HG02981 (cell line): ENCODE data around the gene UBR1.
"Not testable (repeated sequence)": the region's sequence is repeated elsewhere in the genome, so short reads cannot be mapped to it uniquely, and the experiment has no call there.

ENCODE experiments used
- ATAC-seq: cut with Tn5 transposase; IDR thresholded peaks from one replicate; pipeline ENCODE4 v1.9.1; 2021; ENCODE audit warnings: mild to moderate bottlenecking, moderate library complexity; ENCODE audit not compliant: unreplicated experiment

Gene UBR1

DNA sequence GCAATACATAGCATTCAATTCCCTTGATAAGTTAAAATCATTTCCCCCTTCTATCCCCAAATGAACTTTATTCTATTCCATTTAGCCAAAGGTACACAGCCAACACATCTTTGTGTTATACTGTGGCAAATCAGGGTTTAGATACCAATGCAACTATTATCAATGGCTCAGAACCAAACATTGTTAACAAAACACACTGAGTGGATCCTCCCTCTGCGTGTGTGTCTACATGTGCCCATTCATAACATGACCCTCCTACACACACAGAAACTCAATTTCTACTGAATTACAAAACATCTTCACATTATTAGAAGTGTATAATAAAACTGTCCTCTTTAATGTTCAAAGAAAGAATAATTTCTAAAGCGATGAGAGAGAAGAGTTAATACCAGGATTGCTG lies 186.5 kb downstream of the UBR1 start:
- ATAC-seq: no peak

DNA sequence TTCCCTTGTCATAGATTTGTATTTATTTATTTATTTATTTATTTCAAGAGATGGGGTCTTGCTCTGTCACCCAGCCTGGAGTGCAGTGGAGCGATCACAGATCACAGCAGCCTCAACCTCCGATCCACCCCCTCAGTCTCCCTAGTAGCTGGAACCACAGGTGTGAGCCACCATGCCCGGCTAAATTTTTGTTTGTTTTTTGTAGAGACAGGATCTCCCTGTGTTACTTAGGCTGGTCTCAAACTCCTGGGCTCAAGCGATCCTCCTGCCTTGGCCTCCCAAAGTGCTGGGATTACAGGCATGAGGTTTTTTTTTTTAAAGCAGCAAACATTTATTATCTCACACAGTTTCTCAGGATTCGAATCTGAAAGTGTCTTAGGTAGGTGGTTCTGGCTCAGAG lies 187.8 kb downstream of the UBR1 start:
- ATAC-seq: no peak

DNA sequence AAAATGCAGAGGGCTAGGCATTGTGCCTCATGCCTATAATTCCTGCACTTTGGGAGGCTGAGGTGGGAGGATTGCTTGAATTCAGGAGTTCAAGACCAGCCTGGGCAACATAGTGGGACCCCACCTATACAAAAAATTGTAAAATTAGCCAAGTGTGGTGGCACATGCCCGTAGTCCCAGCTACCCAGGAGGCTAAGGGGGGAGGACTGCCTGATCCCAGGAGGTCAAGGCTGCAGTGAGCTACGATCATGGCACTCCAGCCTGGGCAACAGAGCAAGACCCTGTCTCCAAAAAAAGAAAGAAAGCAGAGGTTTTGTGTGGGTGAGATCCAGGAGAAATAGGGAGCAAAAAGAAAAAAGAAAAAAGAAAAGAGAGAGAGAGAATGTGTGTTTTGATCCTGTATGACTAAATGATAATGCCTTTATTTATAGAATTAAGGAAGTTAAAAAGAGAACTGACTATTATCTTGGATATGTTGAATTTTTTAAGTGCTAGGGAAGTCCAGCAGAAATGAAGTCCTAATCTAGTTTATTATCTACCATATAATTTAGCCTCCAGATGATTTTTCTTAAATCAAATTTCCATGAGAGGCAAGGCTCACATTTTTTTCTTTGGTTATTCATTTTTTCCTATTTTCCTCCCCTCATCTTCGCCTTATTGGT lies 190.1 kb downstream of the UBR1 start:
- no peak for ATAC-seq

DNA sequence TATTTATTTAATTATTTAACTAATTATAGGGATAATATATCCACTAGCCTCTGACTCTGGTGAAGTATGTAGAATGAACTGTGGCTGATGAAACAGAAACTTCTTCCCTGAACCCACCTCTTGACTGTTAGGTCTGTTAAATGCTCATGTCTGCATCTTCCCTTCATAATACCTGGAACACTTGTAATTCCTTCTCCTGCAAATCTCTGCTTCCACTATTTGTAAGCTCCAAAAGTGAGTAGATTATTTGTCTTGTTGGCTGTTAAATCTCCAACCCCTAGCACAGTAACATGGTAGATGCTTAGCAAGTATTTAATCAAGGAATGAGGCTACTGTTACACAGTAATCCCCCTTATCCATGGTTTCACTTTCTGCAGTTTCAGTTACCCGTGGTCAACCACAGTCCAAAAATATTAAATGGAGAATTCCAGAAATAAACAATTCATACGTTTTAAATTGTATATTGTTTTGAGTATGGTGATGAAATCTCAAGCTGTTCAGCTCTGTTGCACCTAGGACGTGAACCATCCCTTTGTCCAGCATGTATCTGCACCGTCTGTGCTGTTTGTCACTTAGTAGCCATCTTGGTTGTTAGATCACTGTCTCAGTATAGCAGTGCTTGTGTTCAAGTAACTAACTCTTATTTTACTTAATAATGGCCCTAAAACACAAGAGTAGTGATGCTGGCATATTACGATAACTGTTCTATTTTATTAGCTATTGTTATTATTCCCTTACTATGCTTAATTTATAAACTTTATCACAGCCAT lies 190.9 kb downstream of the UBR1 start:
- ATAC-seq: no peak

DNA sequence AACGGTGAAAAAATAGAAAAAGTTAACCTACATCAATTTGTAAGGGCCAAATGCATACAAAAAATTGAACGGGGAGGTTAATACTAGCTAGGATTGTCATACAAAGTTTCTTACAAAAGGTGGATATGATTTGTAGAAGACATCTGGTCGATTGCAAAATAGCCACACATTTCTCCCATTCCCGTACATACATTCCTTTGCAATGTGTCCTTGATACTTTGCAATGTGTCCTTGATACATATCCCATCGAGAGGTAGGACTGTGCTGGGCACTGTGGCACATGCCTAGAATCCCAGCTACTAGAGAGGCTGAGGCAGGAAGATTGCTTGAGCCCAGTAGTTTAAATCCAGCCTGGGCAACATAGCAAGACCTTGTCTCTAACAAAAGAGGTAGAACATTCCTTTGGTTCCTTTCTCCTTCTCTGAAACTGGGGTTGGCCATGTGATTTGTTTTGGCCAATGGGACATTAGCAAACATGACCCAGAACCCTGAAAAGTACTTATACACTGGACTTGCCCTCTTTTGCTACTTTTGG lies 194.7 kb downstream of the UBR1 start:
- no peak for ATAC-seq

DNA sequence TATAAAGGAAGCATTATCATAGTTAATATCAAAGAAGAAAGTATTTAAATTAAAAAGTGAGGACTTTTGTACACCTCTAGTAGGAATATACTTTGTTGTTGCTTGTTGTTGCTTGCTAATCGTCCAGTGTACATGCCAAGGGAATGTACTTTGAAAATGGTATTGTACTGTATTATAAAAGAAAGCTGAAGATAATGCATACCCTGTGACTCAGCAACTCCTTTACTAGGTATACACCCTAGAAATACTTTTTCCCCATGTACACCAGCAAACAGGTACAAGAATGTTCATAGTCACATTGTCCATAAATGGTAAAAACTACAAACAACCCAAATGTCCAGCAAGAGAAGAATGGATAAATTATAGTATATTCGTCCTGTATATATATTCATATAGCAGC lies 197.3 kb downstream of the UBR1 start:
- no peak for ATAC-seq

DNA sequence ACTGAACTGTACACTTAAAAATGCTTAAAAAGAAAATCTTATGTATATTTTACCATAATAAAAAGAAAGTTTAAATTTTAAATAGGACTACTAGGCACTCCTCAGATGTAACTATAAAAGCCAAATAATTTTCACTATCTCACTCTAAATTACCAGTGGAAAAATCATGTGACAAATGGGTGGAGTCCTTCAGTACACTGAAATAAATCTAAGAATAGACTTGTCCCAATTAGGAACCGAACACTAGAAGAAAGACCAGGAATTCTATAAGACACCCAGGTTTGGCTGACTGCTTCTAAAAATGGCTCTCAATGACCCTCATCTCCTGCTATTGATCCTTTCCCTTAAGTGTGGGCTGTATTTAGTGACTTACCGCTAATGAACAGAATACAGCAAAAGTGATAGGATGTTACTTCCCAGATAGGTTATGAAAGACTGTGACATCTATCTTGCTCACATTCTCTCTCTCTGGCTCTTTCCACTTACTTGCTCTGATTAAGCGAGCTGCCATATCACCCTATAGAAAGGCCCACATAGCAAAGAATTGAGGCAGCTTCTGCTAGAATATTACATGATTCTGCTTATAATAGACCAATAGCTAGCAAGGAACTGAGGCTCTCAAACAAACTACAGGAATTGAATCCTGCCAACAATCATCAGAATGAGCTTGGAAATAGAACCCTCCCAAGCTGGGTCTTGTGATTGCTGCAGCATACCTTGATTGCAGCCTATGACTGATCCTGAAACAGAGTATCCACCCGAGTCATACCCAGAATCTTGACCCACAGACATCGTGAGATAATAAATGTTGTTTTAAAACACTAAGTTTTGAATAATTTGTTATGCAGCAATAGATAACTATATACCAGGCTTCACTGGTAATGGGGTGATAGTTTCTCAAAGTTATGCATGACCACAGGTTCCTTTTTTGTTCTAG lies 202.2 kb downstream of the UBR1 start:
- ATAC-seq: no peak

DNA sequence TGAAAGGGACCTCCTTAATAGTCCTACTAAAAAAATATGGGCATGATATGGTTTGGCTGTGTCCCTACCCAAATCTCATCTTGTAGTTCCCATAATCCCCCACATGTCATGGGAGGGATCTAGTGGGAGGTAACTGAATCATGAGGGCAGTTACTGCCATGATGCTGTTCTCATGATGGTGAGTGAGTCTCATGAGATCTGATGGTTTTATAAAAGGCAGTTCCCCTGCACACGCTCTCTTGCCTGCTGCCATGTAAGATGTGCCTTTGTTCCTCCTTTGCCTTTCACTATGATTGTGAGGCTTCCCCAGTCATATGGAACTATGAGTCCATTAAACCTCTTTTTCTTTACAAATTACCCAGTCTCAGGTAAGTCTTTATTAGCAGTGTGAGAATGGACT lies 211.9 kb downstream of the UBR1 start:
- not testable (repeated sequence) for ATAC-seq
